HG03280 (cell line): ENCODE measurements around the gene COLQ.
A peak's percentile ranks its signal among the peaks of the same experiment; 100 is the strongest.
"Not testable (repeated sequence)": the region's sequence is repeated elsewhere in the genome, so short reads cannot be mapped to it uniquely, and the experiment has no call there.

Experiments
- ATAC-seq: cut with Tn5 transposase; IDR thresholded peaks from one replicate; pipeline ENCODE4 v1.9.1; 2021; ENCODE audit warnings: mild to moderate bottlenecking, moderate library complexity; ENCODE audit not compliant: unreplicated experiment

The COLQ gene

DNA sequence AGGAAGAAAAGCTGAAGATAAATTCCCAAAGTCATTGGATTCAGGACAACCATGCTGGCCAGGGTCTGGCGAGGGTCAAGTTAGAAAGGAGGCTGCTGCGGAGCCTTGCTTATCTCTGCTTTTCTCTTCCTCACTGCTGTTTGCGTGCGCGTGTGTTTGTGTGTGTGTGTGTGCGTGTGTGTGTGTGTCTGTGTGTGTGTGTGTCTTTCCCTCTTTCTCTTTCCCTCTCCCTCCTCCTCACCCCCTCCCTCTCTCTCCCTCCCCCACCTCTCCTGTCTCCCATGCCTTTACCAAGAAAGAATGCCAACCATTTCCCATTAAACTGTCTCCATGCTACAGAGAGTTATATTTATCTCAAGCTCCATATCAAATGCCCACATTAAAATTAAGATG lies at the start of gene COLQ:
TSS of gene COLQ (minus strand) at position 134 of the 393 bp plus-strand sequence. CDS start at position 53, 81 bp downstream.
- ATAC-seq = no peak

DNA sequence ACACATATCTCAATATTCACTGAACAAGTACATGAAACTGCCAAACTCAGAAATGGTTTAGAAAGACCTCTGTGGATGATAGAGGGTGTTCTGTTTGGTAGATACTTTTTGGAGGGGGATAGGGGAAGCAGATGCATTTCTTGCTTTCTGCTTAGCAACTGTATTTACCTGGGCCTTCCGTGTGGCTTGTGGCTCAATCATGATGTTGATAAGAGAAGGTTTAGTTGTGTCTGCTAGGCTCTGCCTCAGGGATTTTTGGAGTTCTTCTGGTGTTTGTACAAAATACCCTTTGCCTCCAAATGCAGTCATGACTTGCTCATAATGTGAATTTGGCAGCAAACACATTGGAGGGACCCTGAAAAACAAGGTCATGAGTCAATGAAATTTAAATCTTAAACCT lies 41.7 kb upstream of the COLQ start:
- ATAC-seq = no peak

DNA sequence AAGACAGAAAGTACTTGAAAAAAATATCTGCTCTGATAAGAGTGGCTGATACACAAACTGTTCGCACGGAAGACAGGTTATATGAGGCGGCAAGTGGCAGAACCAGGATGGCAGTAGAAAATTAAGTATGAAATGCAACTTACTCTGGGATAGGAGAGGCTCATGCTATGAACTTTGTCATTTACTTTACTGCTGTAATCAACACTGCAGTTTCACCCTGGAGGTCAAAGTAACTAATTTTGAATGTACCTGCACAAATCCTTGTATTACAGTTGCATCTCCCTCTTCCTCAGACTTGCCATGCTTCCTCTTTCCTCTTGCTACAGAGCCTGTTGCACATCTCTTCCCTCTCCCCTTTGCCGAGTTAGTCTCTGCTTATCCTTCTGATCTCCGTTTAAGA lies 41.1 kb upstream of the COLQ start:
- no peak for ATAC-seq

DNA sequence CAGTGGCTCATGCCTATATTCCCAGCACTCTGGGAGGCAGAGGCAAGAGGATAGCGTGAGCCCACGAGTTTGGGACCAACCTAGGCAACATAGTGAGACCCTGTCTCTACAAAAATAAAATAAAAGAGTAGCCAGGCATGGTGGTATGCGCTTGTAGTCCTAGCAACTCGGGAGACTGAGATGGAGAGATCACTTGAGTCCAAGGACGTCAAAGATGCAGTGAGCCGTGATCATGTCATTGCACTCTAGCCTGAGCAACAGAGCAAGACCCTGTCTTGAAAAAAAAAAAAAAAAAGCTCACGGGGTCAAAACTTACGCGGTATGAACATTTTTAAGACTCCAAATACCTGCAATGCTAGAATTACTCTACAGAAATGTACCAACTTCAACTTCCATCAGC lies 37.1 kb upstream of the COLQ start:
- ATAC-seq = no peak

DNA sequence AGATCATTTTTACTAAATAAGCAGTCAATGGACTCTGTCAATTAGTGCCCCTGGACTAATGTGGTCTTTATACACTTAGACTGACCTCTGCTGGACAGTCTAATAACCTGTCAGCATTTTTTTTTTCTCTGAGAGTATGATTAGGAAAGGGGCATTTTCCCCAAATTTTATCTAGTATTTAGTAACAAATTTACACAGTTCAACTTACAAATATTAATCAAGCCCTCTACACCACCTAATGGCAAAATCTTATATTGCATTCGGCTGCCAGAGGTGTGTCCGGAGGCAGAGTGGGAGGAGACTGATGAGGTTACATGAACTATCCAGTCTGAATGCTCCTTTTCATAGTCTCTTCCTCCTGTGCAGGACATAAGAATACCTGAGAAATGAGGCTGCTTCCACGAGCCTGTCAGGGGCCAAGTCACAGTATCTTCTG lies 36.0 kb upstream of the COLQ start:
- ATAC-seq = peak; percentile 45

GRCh38 chr3:15556512-15556911 lies 35.0 kb upstream of the COLQ start:
- ATAC-seq = peak; percentile 82

DNA sequence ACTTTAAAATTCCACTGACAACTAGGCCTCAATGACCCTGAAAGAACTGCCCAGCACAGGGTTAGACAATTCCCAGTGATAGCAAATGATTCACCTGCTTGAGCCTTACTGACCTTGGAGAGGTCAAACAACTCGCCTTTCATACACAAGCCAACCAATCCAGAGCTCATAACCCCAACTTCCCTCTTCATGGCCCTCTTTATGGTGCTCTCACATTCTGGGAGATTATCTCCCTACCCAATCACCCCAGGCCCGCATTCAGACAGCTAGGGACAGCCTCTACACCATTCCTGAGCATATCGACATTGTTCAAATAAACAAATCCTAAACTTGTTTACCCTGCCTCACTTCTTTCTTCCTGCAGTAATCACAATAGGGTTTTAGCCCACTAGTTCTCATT lies 32.2 kb upstream of the COLQ start:
- ATAC-seq = no peak

DNA sequence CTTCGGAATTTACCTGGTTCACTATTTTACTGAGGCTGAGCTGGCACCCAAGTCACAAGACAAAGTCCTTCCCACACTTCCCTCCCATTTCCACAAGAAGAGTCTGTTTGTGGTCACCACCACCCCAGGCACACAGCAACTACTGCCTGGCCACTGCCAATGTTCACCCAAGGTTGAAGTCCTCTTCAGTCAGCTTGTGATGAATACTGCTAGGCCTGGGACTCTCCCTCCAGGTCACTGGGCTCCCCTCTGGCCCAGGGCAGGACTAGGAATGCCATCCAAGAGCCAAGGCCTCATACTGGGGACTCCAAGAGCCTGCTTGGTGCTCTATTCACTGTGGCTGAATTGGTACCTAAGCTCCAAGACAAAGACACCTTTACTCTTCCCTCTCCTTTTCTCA lies 30.4 kb upstream of the COLQ start:
- no peak for ATAC-seq

GRCh38 chr3:15549846-15550245 lies 28.3 kb upstream of the COLQ start:
- ATAC-seq = no peak

DNA sequence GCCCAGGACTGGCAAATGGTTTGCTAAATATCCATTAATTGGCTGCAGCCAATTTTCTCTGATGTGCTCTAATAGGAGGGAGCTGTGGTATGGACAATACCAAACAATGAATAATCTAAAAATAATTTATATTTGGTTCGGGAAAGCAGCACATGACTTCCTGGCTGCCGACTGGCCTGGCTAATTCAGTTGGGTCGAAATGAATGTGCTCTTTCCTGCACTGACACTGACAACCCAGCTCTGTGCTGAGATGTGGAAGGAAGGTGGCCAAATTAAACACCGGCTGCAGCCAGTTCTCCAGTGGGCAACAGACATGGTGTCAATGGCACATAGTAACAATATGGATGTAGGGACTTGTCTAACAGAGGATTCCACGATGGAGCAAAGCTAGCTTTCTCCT lies 21.1 kb upstream of the COLQ start:
- no peak for ATAC-seq

GRCh38 chr3:15541371-15541770 lies 19.9 kb upstream of the COLQ start:
- no peak for ATAC-seq

DNA sequence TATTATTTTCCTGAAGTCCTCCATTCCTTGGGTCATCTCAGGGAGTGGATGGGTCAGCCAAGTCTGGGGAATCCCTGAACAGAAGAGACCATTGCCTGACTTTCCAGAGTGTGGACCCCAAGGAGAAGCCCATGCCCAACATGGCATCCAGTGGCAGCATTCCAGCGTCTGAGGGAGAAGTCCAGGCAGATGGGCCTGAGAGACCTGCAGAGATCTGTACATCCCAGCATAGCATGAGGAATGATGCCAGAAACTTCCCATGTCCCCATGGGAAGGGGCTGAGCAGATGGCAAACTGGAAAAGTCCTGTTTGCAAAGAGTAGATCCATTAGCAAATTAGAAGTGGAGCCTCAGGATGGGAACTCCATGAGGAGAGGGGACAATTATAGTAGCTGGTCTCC lies 17.6 kb upstream of the COLQ start:
- no peak for ATAC-seq

DNA sequence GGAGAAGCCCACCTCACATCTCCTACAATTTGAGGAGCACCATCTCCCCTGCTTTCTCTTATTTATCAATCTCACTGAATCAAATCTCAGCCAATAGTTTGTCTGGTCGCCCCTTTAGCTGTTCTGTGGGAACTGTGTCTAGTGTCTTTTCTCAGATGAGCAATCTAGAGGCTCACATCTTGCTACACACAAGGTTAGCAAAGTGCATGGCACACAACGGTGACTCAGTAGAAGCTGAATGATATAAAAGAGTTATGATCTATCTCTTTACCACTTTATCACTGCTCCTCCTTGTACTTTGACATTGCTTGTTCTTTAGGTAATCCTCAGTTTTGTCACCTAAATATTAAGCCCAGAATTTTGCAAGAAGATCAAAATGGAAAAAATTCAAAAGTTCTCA lies 16.8 kb upstream of the COLQ start:
- no peak for ATAC-seq

GRCh38 chr3:15536856-15537255 lies 15.3 kb upstream of the COLQ start:
- no peak for ATAC-seq

DNA sequence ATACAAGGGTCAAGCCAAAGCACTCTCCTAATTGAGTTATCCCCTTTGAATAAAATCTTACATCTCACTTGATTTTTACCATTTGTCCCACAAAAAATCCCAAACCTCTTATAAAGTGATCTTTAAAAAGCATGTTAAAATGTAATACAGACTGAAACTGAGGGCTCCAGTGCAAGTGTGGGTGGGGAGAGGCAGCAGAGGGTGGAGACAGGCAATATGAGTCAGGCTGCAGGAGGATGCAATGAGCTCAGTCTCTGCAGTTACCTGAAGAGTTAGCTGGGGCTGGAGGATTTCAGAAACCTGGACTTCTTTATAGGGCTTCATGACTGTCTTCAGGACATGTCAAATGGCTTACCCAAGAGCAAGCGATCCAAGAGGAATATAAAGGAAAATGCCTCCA lies 14.2 kb upstream of the COLQ start:
- no peak for ATAC-seq

GRCh38 chr3:15532614-15533013 lies 11.1 kb upstream of the COLQ start:
- ATAC-seq = not testable (repeated sequence)

GRCh38 chr3:15531346-15531745 lies 9.8 kb upstream of the COLQ start:
- ATAC-seq = no peak

DNA sequence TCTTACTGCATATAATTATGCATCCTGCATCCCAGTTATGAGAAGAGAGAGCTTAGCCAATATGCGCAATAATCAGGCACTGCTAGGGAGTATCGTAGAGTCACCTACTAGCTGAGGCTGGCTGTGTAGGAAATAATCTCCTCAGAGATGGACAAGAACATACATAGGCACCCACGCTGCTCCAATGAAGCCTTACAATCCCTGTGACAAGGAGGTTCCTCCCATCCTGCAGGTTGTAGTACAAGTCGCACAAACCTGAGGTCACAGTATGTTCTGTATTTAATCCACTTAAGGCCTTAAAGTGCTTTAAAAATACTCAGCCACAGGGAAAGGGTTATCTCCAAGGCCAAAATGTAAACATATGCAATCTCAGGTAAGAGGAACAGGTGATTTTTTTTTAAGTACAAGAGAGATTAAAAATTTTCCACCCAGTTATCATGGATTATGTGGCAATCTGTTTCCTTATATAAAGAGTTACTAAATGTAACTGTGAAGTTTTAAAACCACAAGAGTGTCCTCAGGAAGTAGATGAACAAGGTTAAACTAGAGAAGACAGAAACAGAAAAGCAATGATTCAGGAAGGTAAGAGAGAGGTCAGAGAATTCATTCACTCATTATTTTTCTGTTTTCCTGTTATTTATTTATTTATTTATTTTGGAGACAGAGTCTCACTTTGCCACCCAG lies 7.5 kb upstream of the COLQ start:
- no peak for ATAC-seq

- ATAC-seq = peak; percentile 51
Observed at GRCh38 chr3:15527031-15527459, 5.5 kb upstream of the COLQ start.

- no peak for ATAC-seq
Observed at GRCh38 chr3:15525790-15526189, 4.3 kb upstream of the COLQ start.

GRCh38 chr3:15523660-15524417 lies 2.3 kb upstream of the COLQ start:
- ATAC-seq = no peak

DNA sequence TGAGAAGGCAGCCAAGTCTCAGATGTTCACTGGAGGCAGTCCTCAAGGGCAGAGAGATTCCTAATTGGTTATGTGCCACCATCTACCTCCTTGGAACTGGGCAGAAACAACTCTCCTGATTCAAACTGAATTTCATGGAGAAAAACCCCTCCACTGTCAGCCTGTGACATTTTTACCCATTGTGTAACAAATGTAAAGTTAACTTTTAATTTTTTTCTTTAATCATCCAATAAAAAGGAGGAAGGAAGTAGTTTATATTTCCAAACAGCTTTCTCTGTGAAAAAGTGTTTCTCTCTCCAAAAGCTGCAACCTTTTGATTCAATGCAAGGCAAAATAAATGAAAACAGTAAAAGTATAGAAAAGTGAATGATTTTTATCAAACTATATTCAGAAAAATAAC lies 510 bp upstream of the COLQ start:
- no peak for ATAC-seq
